HPDE6-E6E7 (cell line): ENCODE measurements around the gene TDP1.

ENCODE experiments used
- DNase-seq: peaks from one replicate; pipeline ENCODE4 v3.0.0; 2011; ENCODE audit warnings: missing footprints; ENCODE audit errors: extremely low spot score

Gene TDP1

GRCh38 chr14:89941830-89942377, 13.8 kb upstream of the TDP1 start:
- no peak for DNase-seq

- no peak for DNase-seq
Measured at GRCh38 chr14:89947344-89947743, 8.4 kb upstream of the TDP1 start.

DNA sequence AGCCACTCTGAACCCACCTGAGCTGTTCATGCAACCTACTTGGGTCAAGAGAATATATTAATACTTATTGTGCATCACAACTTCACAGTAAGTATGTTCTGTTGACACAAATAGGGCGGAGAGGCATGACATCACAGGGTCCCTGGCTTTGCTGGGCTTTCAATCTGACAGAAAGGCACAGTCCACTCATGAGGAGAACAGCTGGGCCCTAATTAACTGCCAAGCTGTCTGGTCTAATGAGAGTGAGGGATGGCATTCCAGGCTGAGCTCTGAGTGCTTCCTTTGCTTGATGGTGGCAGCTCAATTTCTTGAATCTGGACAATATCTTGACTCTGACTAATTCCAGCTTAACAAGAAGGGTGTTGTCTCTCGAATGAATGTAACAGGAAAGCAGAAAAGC, 3.2 kb upstream of the TDP1 start:
- DNase-seq: no peak

- DNase-seq: no peak
Measured at GRCh38 chr14:89953602-89954001, 2.1 kb upstream of the TDP1 start.

GRCh38 chr14:89954070-89955021, 1.4 kb upstream of the TDP1 start, which contains the start of gene EFCAB11:
TSS of gene EFCAB11 (minus strand) at chr14:89954730. CDS start at chr14:89954660, 70 bp downstream.
- peak; percentile 93 for DNase-seq

DNA sequence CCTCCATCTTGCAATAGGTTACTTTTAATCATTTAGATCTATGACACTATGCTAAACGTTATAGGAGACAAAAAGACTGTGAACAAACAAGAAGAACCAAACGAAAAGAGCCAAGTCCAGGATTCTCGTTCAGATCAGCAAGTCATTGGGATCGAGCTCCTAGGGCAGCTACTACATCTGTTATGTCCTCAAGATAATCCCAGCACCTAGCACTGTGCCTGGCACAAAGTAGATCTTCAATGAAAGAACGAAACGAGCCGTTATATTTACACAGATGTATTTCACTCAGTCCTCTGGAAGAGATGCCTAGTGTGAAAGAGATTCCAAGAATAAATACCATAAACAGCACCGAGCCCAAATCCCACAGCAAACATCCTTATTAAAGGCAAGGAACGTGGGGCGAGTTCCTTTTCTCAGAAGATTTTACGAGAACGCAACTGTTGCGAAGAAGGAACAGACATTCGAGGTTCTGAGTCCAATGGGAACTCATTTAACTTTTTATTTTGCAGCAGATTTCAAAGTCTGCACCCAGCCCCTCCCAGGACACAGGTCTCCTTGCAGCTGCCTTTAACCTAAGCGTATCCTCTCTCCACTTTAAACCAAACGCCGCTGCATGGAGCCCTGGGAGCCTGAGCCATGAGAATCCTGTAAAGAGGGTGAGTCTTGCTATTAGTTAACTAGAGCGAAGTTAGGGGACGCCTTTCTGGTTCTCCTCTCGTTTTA, 544 bp upstream of the TDP1 start:
- no peak for DNase-seq

DNA sequence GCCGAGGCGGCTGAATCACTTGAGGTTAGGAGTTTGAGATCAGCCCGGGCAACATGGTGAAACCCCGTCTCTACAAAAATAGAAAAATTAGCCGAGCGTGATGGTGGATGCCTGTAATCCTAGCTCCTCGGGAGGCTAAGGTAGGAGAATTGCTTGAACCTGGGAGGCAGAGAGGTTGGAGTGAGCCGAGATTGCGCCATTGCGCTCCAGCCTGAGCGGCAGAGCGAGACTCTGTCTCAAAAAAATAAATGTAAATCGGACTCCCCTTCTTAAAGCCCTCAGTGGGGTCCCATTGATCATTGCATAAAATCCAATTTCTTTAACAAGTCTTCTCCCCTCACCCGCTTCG, 908 bp downstream of the TDP1 start:
- no peak for DNase-seq

GRCh38 chr14:89957376-89957775, 1.6 kb downstream of the TDP1 start:
- no peak for DNase-seq

DNA sequence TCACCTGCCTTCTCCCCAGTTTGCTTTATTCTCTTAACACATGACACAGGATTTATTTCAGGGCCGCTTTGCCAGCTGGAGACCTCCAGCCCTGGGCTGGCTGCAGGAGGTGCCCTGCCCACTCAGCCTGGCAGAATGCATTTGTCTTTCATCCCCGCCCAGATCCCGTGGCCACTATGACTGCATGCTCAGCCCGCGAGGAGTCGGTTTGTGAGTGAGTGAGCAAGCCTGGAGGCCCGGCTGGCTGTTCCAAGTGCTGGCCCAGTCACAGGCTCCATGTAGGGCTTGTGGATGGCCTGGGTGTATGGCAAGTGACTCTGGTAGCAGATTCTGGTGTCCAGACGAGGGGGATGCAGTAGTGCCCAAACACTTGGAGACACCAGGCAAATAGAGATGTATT, 2.1 kb downstream of the TDP1 start:
- DNase-seq: no peak

- DNase-seq: no peak
Measured at GRCh38 chr14:89958966-89959365, 3.2 kb downstream of the TDP1 start.

DNA sequence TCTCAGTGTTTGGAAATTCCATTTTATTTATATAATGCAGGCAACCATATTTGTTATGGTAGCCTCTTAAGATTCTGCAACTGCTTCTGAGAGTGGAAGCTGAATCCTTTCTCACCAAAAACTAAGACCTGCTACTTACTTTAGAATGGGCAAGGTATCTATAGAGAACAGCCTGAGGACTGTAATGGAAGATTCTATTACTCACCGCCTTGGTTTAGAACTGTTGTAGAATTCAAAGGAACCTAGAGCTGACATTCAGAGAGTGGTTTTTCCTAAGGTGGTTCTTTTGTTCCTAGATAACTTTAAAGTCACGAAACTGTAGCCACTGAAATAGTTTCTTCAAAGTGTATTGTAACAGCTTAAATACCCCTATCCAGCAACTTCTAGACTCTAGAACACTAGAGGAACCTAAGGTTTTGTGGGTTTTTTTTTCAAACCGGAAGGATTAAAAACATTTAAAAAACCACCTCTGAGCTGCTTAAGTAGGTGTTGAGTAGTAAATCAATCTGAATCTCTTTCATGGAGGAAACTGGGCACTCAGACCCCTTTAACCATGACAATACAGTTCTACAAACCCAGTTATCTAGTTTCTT, 4.2 kb downstream of the TDP1 start:
- no peak for DNase-seq

DNA sequence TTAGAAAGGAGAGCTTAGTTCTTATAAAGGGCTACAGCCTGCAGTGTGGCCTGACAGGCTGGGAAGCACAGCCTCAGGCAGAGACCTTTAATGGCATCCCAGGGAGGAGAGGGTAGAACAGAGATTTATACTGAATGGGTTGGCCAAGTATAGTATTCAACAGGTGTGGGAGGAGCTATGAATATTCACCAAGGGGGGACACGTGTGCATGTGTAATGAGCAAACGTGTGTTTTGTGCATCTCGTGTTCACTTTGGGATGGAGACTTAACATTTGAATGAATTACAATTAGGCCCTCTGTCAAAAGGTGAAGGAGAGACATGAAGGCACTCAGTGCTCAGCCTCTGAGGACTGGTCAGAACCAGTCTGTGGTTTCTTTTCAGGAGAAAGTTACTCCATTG, 5.2 kb downstream of the TDP1 start:
- DNase-seq: no peak

- no peak for DNase-seq
Measured at GRCh38 chr14:89963288-89963978, 7.7 kb downstream of the TDP1 start.

DNA sequence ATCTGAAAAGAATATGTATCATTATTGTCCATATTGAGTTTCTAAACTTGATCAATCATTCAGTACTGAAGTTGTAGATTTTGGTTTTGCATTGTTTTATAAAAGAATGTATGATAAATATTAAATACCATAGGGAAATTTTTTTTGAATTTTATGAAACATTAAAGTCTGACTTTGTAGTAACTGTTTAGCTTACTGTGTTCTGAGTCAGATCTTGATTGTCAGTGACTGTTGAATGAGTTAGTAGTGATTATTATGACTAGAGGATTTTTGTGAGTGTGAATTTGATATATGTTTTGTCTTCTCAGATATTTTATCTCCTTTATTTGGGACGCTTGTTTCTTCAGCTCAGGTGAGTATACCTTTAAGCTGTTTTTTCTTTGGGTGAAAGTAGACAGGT, 10.1 kb downstream of the TDP1 start:
- no peak for DNase-seq

DNA sequence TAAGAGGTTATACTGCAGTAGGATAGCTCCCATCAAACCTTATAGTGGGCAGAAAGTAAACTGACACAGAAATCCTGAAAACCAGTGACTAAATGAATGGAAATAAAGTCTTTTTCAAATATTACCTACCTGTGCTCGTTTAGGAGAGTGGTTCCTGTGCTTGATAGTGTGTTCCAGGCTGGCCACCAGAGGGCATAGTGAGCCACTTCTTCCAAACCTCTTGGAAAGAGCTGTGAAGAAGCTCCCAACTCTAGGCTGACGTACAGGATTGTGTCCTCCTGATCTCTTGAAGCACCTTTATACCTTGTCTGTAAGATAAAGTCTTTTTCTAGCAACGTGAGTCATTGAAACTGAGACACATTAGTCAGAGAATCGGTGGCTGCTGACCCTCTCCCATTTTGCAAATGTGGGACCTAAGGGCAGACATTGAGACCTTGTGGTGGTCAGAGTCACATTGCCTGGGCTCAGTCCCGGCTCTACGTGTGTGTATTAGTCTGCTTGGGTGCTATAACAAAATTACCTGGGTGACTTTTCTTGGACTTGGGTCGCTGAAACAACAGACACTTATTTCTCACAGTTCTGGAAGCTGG, 17.6 kb downstream of the TDP1 start:
- DNase-seq: peak; percentile 54

GRCh38 chr14:89977668-89978067, 21.9 kb downstream of the TDP1 start:
- no peak for DNase-seq

GRCh38 chr14:89978656-89979055, 22.9 kb downstream of the TDP1 start:
- DNase-seq: no peak

GRCh38 chr14:89983375-89983774, 27.6 kb downstream of the TDP1 start:
- no peak for DNase-seq

- no peak for DNase-seq
Measured at GRCh38 chr14:89986462-89987160, 30.9 kb downstream of the TDP1 start.

GRCh38 chr14:89987161-89987475, 31.4 kb downstream of the TDP1 start:
- DNase-seq: no peak

DNA sequence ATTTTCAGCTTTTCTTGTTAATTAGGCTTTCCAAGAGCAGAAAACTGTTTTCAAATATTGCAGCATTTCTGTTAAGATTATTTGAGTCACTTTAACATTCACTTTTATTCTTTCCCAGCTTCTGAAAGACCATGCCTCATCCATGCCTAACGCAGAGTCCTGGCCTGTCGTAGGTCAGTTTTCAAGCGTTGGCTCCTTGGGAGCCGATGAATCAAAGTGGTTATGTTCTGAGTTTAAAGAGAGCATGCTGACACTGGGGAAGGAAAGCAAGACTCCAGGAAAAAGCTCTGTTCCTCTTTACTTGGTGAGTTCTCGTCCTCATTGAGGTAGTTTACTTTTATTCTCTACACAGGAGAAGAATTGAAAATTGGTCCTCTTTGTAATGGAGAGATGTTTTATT, 33.1 kb downstream of the TDP1 start:
- no peak for DNase-seq
